Tibial nerve (tissue), 4 donors: ENCODE data around the gene LAYN. TPM values are rescaled to one million over a fixed set of nuclear protein-coding genes. Genes with fewer than 3 reads are reported as not detected.

ENCODE experiments used
- DNase-seq, 2 donors: peaks; one replicate each; pipeline ENCODE4 v3.0.0-alpha.2; 2019; ENCODE audit warnings: low spot score in 2 of 2
- H3K27ac ChIP-seq, 4 donors: fragments of 200-600 bp; sonication (generic) in 3 of 4; one replicate each; pipeline ENCODE4 v1.5.1; 2017 to 2019; ENCODE audit warnings: mild to moderate bottlenecking in 1 of 4
- H3K27me3 ChIP-seq, 2 donors: fragments of 200-600 bp; sonication (generic) in 1 of 2; one replicate each; pipeline versions ENCODE4 v1.5.1 to v1.6.0; 2017 to 2019
- H3K36me3 ChIP-seq, 3 donors: fragments of 200-600 bp; sonication (generic); one replicate each; pipeline ENCODE4 v1.5.1; 2018 to 2019
- H3K4me1 ChIP-seq, 4 donors: fragments of 200-600 bp; sonication (generic) in 3 of 4; one replicate each; pipeline ENCODE4 v1.5.1; 2017 to 2019
- H3K4me3 ChIP-seq, 4 donors: fragments of 200-600 bp; sonication (generic) in 3 of 4; one replicate each; pipeline ENCODE4 v1.5.1; 2017 to 2019; ENCODE audit warnings: mild to moderate bottlenecking in 1 of 4, moderate library complexity in 1 of 4
- H3K9me3 ChIP-seq, 4 donors: fragments of 200-600 bp; sonication (generic) in 3 of 4; one replicate each; pipeline ENCODE4 v1.5.1; 2017 to 2019
- CTCF ChIP-seq, 5 experiments: fragments of 200-600 bp in 3 of 5; fragments of 450-650 bp in 2 of 5; sonication (generic) in 3 of 5; IDR thresholded peaks; one replicate each; pipeline ENCODE4 v1.5.1; 2016 to 2019; ENCODE audit warnings: antibody characterized with exemption in 5 of 5, mild to moderate bottlenecking in 3 of 5, moderate library complexity in 2 of 5
- EP300 ChIP-seq, 2 donors: sonication (generic); formaldehyde crosslinking; IDR thresholded peaks; one replicate each; pipeline ENCODE4 v1.6.1; 2017; ENCODE audit warnings: antibody characterized with exemption in 2 of 2, mild to moderate bottlenecking in 1 of 2
- POLR2A ChIP-seq, 2 donors: fragments of 450-650 bp; IDR thresholded peaks; one replicate each; pipeline ENCODE4 v1.6.1; 2017; ENCODE audit warnings: antibody characterized with exemption in 2 of 2, mild to moderate bottlenecking in 2 of 2, moderate library complexity in 2 of 2
- WGBS, 2 donors: methylation state at CpG; one replicate each; pipeline ENCODE4 v1.1.5; 2018; 5-methylcytosine and 5-hydroxymethylcytosine counted together
- total RNA-seq, 4 donors: library from RNA; depleted of rRNA; stranded (reverse); fragments of >200 nt; gene quantifications; one replicate each; pipeline ENCODE4 v1.1.0, GENCODE V29; 2016

LAYN gene
- total RNA-seq, 4 donors from 2014 or later = 4.6 to 20.1 (median 5.2) TPM

GRCh38 chr11:111523343-111523742 is 17.2 kb upstream of the LAYN start:
- H3K27me3 ChIP-seq = no peaks in the 10 kb centered on the region
- H3K36me3 ChIP-seq = no peaks in the 10 kb centered on the region
- 88 to 89% methylated on average over 2 of the region's 2 CpGs for WGBS, 2 donors
- no peak overlapping the region for H3K4me3 ChIP-seq
- no peaks in the 10 kb centered on the region for H3K9me3 ChIP-seq
- no peak for TF ChIP-seq POLR2A (IDR thresholded peaks at IDR 0.05)
- no peak for TF ChIP-seq CTCF (IDR thresholded peaks at IDR 0.05)
- TF ChIP-seq EP300 (IDR thresholded peaks at IDR 0.05) = no peak
- peaks cover 0 to 5% (median 0%) of the 10 kb centered on the region in 4 donors for H3K4me1 ChIP-seq
- no peak for DNase-seq
- no peak overlapping the region for H3K27ac ChIP-seq

- no peak for DNase-seq
- Histone ChIP-seq H3K4me1 (peaks cover 0 to 5% (median 0%) of the 10 kb centered on the region in 4 donors), H3K36me3 (no peaks in the 10 kb centered on the region), H3K27ac (no peak overlapping the region), H3K9me3 (no peaks in the 10 kb centered on the region), H3K4me3 (no peak overlapping the region), H3K27me3 (no peaks in the 10 kb centered on the region)
- WGBS, 2 donors = 65 to 80% methylated on average over 1 of the region's 1 CpG
- no peak for TF ChIP-seq POLR2A (IDR thresholded peaks at IDR 0.05)
- no peak for TF ChIP-seq EP300 (IDR thresholded peaks at IDR 0.05)
- no peak for TF ChIP-seq CTCF (IDR thresholded peaks at IDR 0.05)
Measured at GRCh38 chr11:111524056-111524455, 16.5 kb upstream of the LAYN start.

GRCh38 chr11:111525456-111525855 is 15.1 kb upstream of the LAYN start:
- 57 to 68% methylated on average over 1 of the region's 1 CpG for WGBS, 2 donors
- no peaks in the 10 kb centered on the region for H3K27me3 ChIP-seq
- TF ChIP-seq EP300 (IDR thresholded peaks at IDR 0.05) (no peak), CTCF (IDR thresholded peaks at IDR 0.05) (no peak), POLR2A (IDR thresholded peaks at IDR 0.05) (no peak)
- peaks cover 0 to 8% (median 3%) of the 10 kb centered on the region in 4 donors for H3K4me1 ChIP-seq
- H3K36me3 ChIP-seq = no peaks in the 10 kb centered on the region
- DNase-seq = no peak
- H3K27ac ChIP-seq = no peak overlapping the region
- H3K9me3 ChIP-seq = no peaks in the 10 kb centered on the region
- no peak overlapping the region for H3K4me3 ChIP-seq

GRCh38 chr11:111526501-111526900 is 14.0 kb upstream of the LAYN start:
- no peaks in the 10 kb centered on the region for H3K27me3 ChIP-seq
- H3K9me3 ChIP-seq = no peaks in the 10 kb centered on the region
- peaks cover 0 to 11% (median 4%) of the 10 kb centered on the region in 4 donors for H3K4me1 ChIP-seq
- TF ChIP-seq CTCF (IDR thresholded peaks at IDR 0.05) (no peak), POLR2A (IDR thresholded peaks at IDR 0.05) (no peak), EP300 (IDR thresholded peaks at IDR 0.05) (no peak)
- H3K27ac ChIP-seq = no peak overlapping the region
- no peaks in the 10 kb centered on the region for H3K36me3 ChIP-seq
- H3K4me3 ChIP-seq = no peak overlapping the region
- no peak for DNase-seq
- 87 to 93% methylated on average over 1 of the region's 1 CpG for WGBS, 2 donors

- Histone ChIP-seq H3K4me3 (no peak overlapping the region), H3K27ac (no peak overlapping the region), H3K9me3 (no peaks in the 10 kb centered on the region), H3K4me1 (peaks cover 0 to 11% (median 4%) of the 10 kb centered on the region in 4 donors), H3K27me3 (no peaks in the 10 kb centered on the region), H3K36me3 (no peaks in the 10 kb centered on the region)
- DNase-seq = no peak
- 87 to 91% methylated on average over 1 of the region's 1 CpG for WGBS, 2 donors
- TF ChIP-seq CTCF (IDR thresholded peaks at IDR 0.05) = no peak
- TF ChIP-seq POLR2A (IDR thresholded peaks at IDR 0.05) = no peak
- TF ChIP-seq EP300 (IDR thresholded peaks at IDR 0.05) = no peak
Measured at GRCh38 chr11:111527279-111527678, 13.2 kb upstream of the LAYN start.
